GM12878 (cell line): ENCODE data around the gene MILR1. TPM values are rescaled to one million over a fixed set of nuclear protein-coding genes. Genes with fewer than 3 reads are reported as not detected.

Experiments used
- ATAC-seq: fragments of 200-7000 bp; cut with Tn5 transposase; 3 replicates; pipeline ENCODE4 v1.9.1; 2020; ENCODE audit warnings: mild to moderate bottlenecking, moderate library complexity
- BruUV-seq: library from RNA; stranded (reverse); fragments of 400-500 nt; replicated peaks from 2 replicates; lab custom pipeline; 2021; lab: Mats Ljungman, UMichigan
- CTCF ChIA-PET: fragments of 300-600 bp; sonication (Branson Sonifier 250); formaldehyde crosslinking; extraction: SDS; loops from one replicate; lab custom pipeline; 2021; ENCODE audit warnings: inconsistent platforms; lab: Yijun Ruan, JAX
- POLR2A ChIA-PET: fragments of 350-600 bp; formaldehyde crosslinking; extraction: SDS; loops from one replicate; lab custom pipeline; 2021; ENCODE audit warnings: inconsistent platforms; lab: Charles Lee
- RAD21 ChIA-PET: fragments of 300-600 bp; sonication (Branson Sonifier 250); formaldehyde crosslinking; loops from one replicate; lab custom pipeline; 2023; ENCODE audit warnings: antibody characterized with exemption; ENCODE audit not compliant: unreplicated experiment; lab: Charles Lee
- SMC1A ChIA-PET: fragments of 300-600 bp; sonication (Branson Sonifier 250); formaldehyde crosslinking; loops from one replicate; lab custom pipeline; 2023; ENCODE audit not compliant: unreplicated experiment, uncharacterized antibody; lab: Charles Lee
- DNase-seq: peaks from one replicate; pipeline ENCODE4 v3.0.0-alpha.2; 2011; ENCODE audit warnings: low read depth, low spot score
- FAIRE-seq: peaks from 3 replicates; lab custom pipeline; 2011; peaks lifted over from hg19 to GRCh38; lab: Jason Lieb, UNC
- H2AFZ ChIP-seq: 2 replicates; pipeline ENCODE4 v1.6.0; 2011; ENCODE audit warnings: low read depth, low read length, control low read depth; ENCODE audit not compliant: control insufficient read depth
- H3K27ac ChIP-seq: 2 replicates; pipeline ENCODE4 v1.5.1; 2011; ENCODE audit warnings: control low read depth; ENCODE audit not compliant: control insufficient read depth, insufficient read depth
- H3K27me3 ChIP-seq, 2 experiments: replicated peaks in 1 of 2; 2 replicates each; pipeline versions ENCODE4 v1.6.0 to v1.6.1; 2011; ENCODE audit warnings: low read length in 1 of 2; ENCODE audit not compliant: control insufficient read depth in 2 of 2, insufficient read depth in 2 of 2
- H3K36me3 ChIP-seq, 2 experiments: 2 replicates each; pipeline ENCODE4 v1.5.1; 2011; ENCODE audit warnings: low read length in 1 of 2; ENCODE audit not compliant: control insufficient read depth in 2 of 2, insufficient read depth in 2 of 2
- H3K4me1 ChIP-seq: 2 replicates; pipeline ENCODE4 v1.6.1; 2011; ENCODE audit warnings: mild to moderate bottlenecking, low read length, moderate library complexity, mixed read lengths; ENCODE audit not compliant: control insufficient read depth, insufficient read depth
- H3K4me2 ChIP-seq: 2 replicates; pipeline ENCODE4 v1.6.0; 2011; ENCODE audit warnings: control low read depth; ENCODE audit not compliant: control insufficient read depth, insufficient read depth
- H3K4me3 ChIP-seq: fragments of 200-600 bp; sonication (generic); 2 replicates; pipeline ENCODE4 v1.5.1; 2016
- H3K79me2 ChIP-seq: 2 replicates; pipeline ENCODE4 v1.6.0; 2011; ENCODE audit warnings: low read length; ENCODE audit not compliant: control insufficient read depth, insufficient read depth
- H3K9ac ChIP-seq: 2 replicates; pipeline ENCODE4 v1.8.0; 2011; ENCODE audit warnings: low read length, control low read depth, mixed read lengths; ENCODE audit not compliant: control insufficient read depth, insufficient read depth
- H3K9me3 ChIP-seq: replicated peaks from 3 replicates; pipeline ENCODE4 v1.5.1; 2011; ENCODE audit warnings: mild to moderate bottlenecking, low read length; ENCODE audit not compliant: control insufficient read depth, insufficient read depth
- H4K20me1 ChIP-seq: 2 replicates; pipeline ENCODE4 v1.6.0; 2011; ENCODE audit not compliant: control insufficient read depth, insufficient read depth
- BCL11A ChIP-seq: IDR thresholded peaks from 2 replicates; pipeline ENCODE4 v1.6.1; 2011; ENCODE audit warnings: low read depth, low read length
- EGR1 ChIP-seq, 2 experiments: IDR thresholded peaks; 1 replicate in 1 of 2; 2 replicates in 1 of 2; pipeline ENCODE4 v1.6.1; 2011 to 2012; ENCODE audit warnings: low read depth in 2 of 2, low read length in 2 of 2, borderline replicate concordance in 1 of 2, mild to moderate bottlenecking in 1 of 2, moderate library complexity in 1 of 2
- EP300 ChIP-seq, 2 experiments: fragments of 150-350 bp in 1 of 2; IDR thresholded peaks; 2 replicates each; pipeline ENCODE4 v1.6.1; 2011 to 2012; ENCODE audit warnings: low read depth in 2 of 2, low read length in 2 of 2, borderline replicate concordance in 1 of 2, improper control_type of control experiment in 1 of 2, inconsistent platforms in 1 of 2; ENCODE audit not compliant: control insufficient read depth in 1 of 2
- KAT2A ChIP-seq: conservative IDR thresholded peaks from 2 replicates; pipeline ENCODE4 v1.6.1; 2011; ENCODE audit warnings: low read depth, low read length; ENCODE audit not compliant: control insufficient read depth
- KDM1A ChIP-seq: fragments of 200-600 bp; sonication (generic); IDR thresholded peaks from 2 replicates; pipeline ENCODE4 v1.6.1; 2016; ENCODE audit warnings: borderline replicate concordance
- PAX8 ChIP-seq: fragments of 450-650 bp; IDR thresholded peaks from 2 replicates; pipeline ENCODE4 v1.6.1; 2017; ENCODE audit warnings: mild to moderate bottlenecking, moderate library complexity
- POLR2AphosphoS5 ChIP-seq: IDR thresholded peaks from 2 replicates; pipeline ENCODE4 v1.6.1; 2011; ENCODE audit warnings: mild to moderate bottlenecking, low read length, inconsistent platforms
- POU2F2 ChIP-seq: IDR thresholded peaks from 3 replicates; pipeline ENCODE4 v1.6.1; 2011; ENCODE audit warnings: low read depth, mild to moderate bottlenecking, low read length, borderline replicate concordance
- REST ChIP-seq: IDR thresholded peaks from 2 replicates; pipeline ENCODE4 v1.6.1; 2012; ENCODE audit warnings: mild to moderate bottlenecking, low read depth, low read length
- SIX5 ChIP-seq: IDR thresholded peaks from 2 replicates; pipeline ENCODE4 v1.6.1; 2011; ENCODE audit warnings: mild to moderate bottlenecking, low read depth, low read length, moderate library complexity; ENCODE audit not compliant: severe bottlenecking
- SUZ12 ChIP-seq: fragments of 200-600 bp; sonication (generic); IDR thresholded peaks from one replicate; pipeline ENCODE4 v1.6.1; 2018; ENCODE audit warnings: antibody characterized with exemption, mild to moderate bottlenecking; ENCODE audit not compliant: unreplicated experiment
- WRNIP1 ChIP-seq: IDR thresholded peaks from 2 replicates; pipeline ENCODE4 v1.6.1; 2011; ENCODE audit warnings: low read depth, low read length, improper control_type of control experiment, borderline replicate concordance
- WGBS: methylation state at CpG from one replicate; pipeline ENCODE4 v1.1.6; 2016; ENCODE audit warnings: low lambda C conversion rate; ENCODE audit not compliant: insufficient replicate concordance, insufficient coverage; ENCODE audit errors: missing lambda C conversion rate; 5-methylcytosine and 5-hydroxymethylcytosine counted together
- in situ Hi-C: fragments of 300-500 bp; cut with MboI; formaldehyde crosslinking; loops from 9 replicates; pipeline ENCODE4 v1.14.3; 2018; ENCODE audit warnings: mixed read lengths
- intact Hi-C: fragments of 100-400 bp; cut with micrococcal nuclease; formaldehyde crosslinking; loops from one replicate; pipeline ENCODE4 v1.14.2; 2022; ENCODE audit not compliant: unreplicated experiment
- polyA plus RNA-seq, 11 experiments: library from polyadenylated mRNA; depleted of rRNA in 4 of 11; unstranded in 6 of 11; stranded (reverse) in 5 of 11; fragments of >200 nt; fragmentation: Nextera tagmentation in 4 of 11; fragmentation: Illumina TruSeq in 1 of 11; extraction: Ambion mirVana in 4 of 11; extraction: Trizol in 1 of 11; gene quantifications; 1 replicate in 1 of 11; 2 replicates in 10 of 11; pipeline versions ENCODE4 v1.2.1 to v1.2.3, GENCODE V29; 2011 to 2016; ENCODE audit warnings: inconsistent platforms in 2 of 11, missing spikeins in 2 of 11, low read depth in 1 of 11
- total RNA-seq, 4 experiments: library from RNA; depleted of rRNA in 3 of 4; stranded (reverse); fragments of >200 nt in 3 of 4; fragmentation: Illumina TruSeq in 1 of 4; extraction: Trizol in 1 of 4; gene quantifications; 2 replicates each; pipeline versions ENCODE4 v1.2.1 to v1.2.3, GENCODE V29; 2013 to 2021
- TF ChIP-seq, protein P1 (sequence below): fragments of 450-650 bp; IDR thresholded peaks from 2 replicates; pipeline ENCODE4 v1.6.1; 2017; ENCODE audit warnings: mild to moderate bottlenecking
- TF ChIP-seq, protein P2 (sequence below): IDR thresholded peaks from 2 replicates; pipeline ENCODE4 v1.6.1; 2011; ENCODE audit warnings: borderline replicate concordance, low read depth, mild to moderate bottlenecking, moderate library complexity, mixed read lengths, low read length; ENCODE audit not compliant: insufficient read depth; ENCODE audit errors: extremely low read length
- TF ChIP-seq, protein P3 (sequence below): fragments of 450-650 bp; IDR thresholded peaks from 2 replicates; pipeline ENCODE4 v1.6.1; 2016; ENCODE audit warnings: mild to moderate bottlenecking

The MILR1 gene
- total and polyA plus RNA-seq, 10 of the 15 experiments (the other 5 are each of a cell fraction or from before 2014, with no cell fraction given), result 2.0 to 47.2 (median 17.2) TPM

- SMC1A ChIA-PET, result interaction anchor here (1.0 kb wide), 2 partner anchors 69 to 102 kb away, joined by 3 read pairs; partner anchors contain the start of gene POLG2
- H3K36me3 ChIP-seq, result no peaks in the 10 kb centered on the region
- H3K27me3 ChIP-seq, result no peaks in the 10 kb centered on the region
- DNase-seq, result no peak
- no peak overlapping the region for H3K27ac ChIP-seq
- intact Hi-C loops, result no loop called here
- no peak overlapping the region for H2AFZ ChIP-seq
- H3K9me3 ChIP-seq, result no peaks in the 10 kb centered on the region; the same call in 2 of the 3 replicates
- no peak overlapping the region for H3K4me3 ChIP-seq
- POLR2A ChIA-PET, result interaction anchor here (0.6 to 0.7 kb wide), 4 partner anchors 34 to 1982 kb away, joined by 4 to 6 read pairs (median 5); no protein-coding TSS in a partner anchor
- no peak overlapping the region for H3K4me2 ChIP-seq
- CTCF ChIA-PET, result interaction anchor here (0.7 to 2.8 kb wide), 7 partner anchors 9 to 349 kb away, joined by 3 to 16 read pairs (median 4); no protein-coding TSS in a partner anchor
- no peaks in the 10 kb centered on the region for H3K4me1 ChIP-seq
- no peaks in the 10 kb centered on the region for H4K20me1 ChIP-seq
- no peak for TF ChIP-seq KDM1A
- no peak for TF ChIP-seq BCL11A
- no peak for TF ChIP-seq EP300 (IDR thresholded peaks at IDR 0.05; ENCODE audit: borderline replicate concordance in 1 of 2, control insufficient read depth in 1 of 2, low read depth in 2 of 2, low read length in 2 of 2)
- TF ChIP-seq PAX8, result no peak
- TF ChIP-seq, protein P1, sequence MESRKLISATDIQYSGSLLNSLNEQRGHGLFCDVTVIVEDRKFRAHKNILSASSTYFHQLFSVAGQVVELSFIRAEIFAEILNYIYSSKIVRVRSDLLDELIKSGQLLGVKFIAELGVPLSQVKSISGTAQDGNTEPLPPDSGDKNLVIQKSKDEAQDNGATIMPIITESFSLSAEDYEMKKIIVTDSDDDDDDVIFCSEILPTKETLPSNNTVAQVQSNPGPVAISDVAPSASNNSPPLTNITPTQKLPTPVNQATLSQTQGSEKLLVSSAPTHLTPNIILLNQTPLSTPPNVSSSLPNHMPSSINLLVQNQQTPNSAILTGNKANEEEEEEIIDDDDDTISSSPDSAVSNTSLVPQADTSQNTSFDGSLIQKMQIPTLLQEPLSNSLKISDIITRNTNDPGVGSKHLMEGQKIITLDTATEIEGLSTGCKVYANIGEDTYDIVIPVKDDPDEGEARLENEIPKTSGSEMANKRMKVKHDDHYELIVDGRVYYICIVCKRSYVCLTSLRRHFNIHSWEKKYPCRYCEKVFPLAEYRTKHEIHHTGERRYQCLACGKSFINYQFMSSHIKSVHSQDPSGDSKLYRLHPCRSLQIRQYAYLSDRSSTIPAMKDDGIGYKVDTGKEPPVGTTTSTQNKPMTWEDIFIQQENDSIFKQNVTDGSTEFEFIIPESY, result no peak
- no peak for TF ChIP-seq POLR2AphosphoS5
- no peak for TF ChIP-seq SIX5
- TF ChIP-seq, protein P2, sequence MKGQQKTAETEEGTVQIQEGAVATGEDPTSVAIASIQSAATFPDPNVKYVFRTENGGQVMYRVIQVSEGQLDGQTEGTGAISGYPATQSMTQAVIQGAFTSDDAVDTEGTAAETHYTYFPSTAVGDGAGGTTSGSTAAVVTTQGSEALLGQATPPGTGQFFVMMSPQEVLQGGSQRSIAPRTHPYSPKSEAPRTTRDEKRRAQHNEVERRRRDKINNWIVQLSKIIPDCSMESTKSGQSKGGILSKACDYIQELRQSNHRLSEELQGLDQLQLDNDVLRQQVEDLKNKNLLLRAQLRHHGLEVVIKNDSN, result no peak
- no peak for TF ChIP-seq KAT2A
- no peak for TF ChIP-seq WRNIP1
- TF ChIP-seq EGR1 (IDR thresholded peaks at IDR 0.05; ENCODE audit: borderline replicate concordance in 1 of 2, low read depth in 2 of 2, low read length in 2 of 2), result no peak
- no peak for TF ChIP-seq POU2F2
- no peak for TF ChIP-seq REST
- TF ChIP-seq, protein P3, sequence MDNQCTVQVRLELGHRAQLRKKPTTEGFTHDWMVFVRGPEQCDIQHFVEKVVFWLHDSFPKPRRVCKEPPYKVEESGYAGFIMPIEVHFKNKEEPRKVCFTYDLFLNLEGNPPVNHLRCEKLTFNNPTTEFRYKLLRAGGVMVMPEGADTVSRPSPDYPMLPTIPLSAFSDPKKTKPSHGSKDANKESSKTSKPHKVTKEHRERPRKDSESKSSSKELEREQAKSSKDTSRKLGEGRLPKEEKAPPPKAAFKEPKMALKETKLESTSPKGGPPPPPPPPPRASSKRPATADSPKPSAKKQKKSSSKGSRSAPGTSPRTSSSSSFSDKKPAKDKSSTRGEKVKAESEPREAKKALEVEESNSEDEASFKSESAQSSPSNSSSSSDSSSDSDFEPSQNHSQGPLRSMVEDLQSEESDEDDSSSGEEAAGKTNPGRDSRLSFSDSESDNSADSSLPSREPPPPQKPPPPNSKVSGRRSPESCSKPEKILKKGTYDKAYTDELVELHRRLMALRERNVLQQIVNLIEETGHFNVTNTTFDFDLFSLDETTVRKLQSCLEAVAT, result no peak
- TF ChIP-seq SUZ12, result no peak
- RAD21 ChIA-PET, result interaction anchor here (1.1 kb wide), 1 partner anchor 9 kb away, joined by 5 read pairs; no protein-coding TSS in a partner anchor
- WGBS, result 55% methylated on average over 1 of the region's 1 CpG
- H3K9ac ChIP-seq, result no peak overlapping the region
- no peak for ATAC-seq
- no peak for FAIRE-seq
- no TSS peak for BruUV-seq
- in situ Hi-C loops, result no loop called here
- H3K79me2 ChIP-seq, result no peaks in the 10 kb centered on the region
These were observed 20.5 kb upstream of the MILR1 start for GRCh38 chr17:64428406-64428805.
